GM18519 (cell line): ENCODE results near the gene ZNF687.

ENCODE experiments used
- ATAC-seq: cut with Tn5 transposase; IDR thresholded peaks from one replicate; pipeline ENCODE4 v1.9.1; 2021; ENCODE audit warnings: mild to moderate bottlenecking, moderate library complexity; ENCODE audit not compliant: unreplicated experiment, low FRiP score

Gene ZNF687

DNA sequence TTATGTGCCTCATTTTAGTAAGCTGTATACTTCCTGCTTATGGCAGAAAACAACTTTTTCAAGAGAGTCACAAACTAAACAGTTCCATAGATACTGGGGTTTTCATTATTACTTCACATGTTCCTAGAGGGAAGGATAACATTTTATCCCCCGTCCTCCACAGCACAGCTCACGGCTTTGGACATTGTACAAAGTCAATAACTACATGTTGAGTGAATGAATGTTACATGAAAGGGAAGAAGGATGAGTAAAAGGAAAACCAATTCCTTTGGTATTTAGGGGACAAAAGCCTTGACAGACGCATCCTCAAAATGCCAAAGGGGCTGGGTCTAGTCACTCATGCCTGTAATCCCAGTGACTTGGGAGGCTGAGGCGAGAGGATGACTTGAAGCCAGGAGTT is 30.3 kb downstream of the ZNF687 start:
- no peak for ATAC-seq

GRCh38 chr1:151312826-151313225 is 30.7 kb downstream of the ZNF687 start:
- no peak for ATAC-seq

DNA sequence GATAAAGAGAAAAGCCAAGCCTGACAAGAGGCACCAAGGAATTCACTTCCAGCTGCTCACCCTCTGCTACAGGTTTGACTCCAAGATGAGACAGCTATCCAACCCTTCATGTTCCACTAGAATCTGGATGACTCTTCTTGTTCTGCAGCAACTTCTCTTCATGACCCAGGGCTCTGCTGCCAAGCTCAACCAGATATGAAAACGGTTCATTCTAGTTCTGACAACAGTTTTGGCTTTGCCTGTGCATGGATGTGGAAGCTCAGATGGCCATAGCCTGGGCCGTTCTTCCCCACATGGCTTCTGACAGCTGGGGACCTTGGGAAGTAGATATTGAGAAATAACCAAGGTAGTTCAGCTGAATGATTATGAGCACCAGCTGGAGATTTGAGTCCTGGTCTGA is 31.4 kb downstream of the ZNF687 start:
- ATAC-seq = no peak

DNA sequence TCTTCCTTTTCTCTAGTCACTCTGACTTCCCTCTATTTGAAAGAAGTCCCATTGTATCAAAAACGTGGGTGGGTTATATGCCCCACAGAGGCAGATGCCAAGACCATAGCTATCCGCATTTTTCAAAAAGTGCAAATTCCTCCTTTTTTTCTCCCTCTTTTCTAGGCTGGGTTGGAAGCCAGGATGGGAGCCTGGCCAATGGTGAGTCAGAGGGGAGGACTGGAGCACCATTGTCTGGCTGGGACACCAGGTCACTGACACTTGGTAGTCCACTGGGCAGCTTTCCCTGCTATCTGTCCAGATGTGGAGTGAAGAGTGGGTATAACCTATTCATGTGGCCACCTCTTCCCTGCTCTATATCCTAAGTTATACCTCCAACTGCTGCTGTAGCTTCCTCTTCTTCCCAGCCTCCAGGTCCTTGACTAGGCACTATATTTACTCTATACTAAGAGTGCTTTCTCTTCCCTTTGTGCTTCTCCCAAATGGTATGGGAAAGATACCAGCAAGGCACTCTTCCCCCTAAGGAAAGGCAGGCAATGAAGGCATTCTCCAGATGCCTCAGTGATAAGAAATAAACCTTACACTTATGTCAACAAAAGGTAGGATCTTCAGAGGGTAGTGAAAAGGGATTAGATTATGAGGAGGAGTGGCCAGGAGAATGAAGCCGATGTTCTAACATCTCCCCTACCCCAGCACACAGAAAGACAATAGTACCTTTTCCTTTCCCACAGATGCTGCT is 32.2 kb downstream of the ZNF687 start:
- ATAC-seq = no peak

- ATAC-seq = no peak
These were observed 33.6 kb downstream of the ZNF687 start for GRCh38 chr1:151315565-151316235.

DNA sequence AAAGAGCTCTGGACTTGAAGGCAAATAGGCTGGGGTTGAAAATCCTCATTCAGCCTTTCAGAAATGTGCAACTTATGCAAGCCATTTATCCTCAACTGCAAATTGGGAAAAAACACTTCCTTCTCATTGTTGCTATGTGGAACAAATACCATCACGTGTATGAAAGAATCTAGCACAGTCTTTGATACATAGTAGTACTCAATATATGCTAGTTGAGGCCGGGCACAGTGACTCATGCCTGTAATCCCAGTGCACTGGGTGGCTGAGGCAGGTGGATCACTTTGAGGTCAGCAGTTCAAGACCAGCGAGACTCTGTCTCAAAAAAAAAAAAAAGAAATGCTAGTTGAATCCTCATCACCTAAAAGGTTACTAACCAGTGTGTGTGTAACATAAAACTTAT is 36.9 kb downstream of the ZNF687 start:
- ATAC-seq = no peak

- ATAC-seq = no peak
These were observed 42.4 kb downstream of the ZNF687 start for GRCh38 chr1:151324390-151324930.

DNA sequence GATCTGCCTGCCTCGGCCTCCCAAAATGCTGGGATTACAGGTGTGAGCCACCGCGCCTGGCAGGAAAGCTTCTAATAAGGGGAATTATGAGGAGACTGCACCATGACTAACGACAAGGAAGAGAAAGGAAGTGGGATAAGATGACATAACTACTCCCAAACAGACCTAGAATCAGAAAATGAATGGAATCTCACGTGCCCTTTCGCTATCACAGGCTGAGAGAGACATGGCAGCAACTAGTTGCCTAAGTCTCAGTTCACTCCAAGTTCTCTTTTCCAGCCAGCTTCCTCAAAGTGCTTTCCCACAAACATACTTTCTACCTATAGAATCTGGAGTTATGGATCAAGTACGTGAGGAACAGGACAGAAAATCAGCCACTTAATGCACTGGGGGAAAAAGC is 43.1 kb downstream of the ZNF687 start:
- ATAC-seq = no peak

DNA sequence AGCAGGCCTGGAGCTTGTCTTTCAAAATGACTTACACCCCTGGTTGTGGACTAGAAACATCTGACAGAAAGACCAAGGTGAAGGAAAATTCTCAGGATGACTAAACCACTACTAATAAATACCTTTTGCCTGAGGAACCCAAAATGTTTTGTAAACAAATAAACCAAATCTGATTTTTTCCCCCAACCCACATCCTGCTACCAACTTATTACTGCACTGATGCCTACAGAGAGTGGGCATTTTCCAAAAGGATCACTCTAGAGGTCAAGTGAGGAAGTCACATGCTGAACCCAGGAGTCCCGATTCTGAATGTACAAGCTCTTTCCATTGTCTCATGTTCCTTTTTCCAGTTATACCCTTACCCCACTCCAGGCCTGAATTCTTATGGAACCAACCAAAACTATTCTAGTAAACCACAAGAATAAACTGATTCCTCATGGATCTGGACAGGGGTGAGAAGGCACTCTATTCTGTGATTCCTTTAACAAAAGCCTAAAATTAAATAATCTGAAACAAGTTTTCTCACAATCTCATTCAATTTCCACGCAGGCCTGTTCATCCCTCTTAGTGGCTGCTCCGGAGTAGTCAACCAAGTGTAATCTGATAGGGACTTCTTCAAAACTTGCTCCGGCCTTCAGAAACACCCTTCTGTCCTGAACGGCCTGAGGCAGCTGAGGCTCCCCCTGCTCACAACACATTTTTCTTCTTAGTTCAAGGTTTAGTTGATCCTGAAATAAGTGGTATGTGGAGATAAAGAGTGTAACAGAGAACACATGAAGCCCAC is 43.7 kb downstream of the ZNF687 start:
- ATAC-seq = no peak

- no peak for ATAC-seq
These were observed 44.6 kb downstream of the ZNF687 start for GRCh38 chr1:151326619-151327222.

DNA sequence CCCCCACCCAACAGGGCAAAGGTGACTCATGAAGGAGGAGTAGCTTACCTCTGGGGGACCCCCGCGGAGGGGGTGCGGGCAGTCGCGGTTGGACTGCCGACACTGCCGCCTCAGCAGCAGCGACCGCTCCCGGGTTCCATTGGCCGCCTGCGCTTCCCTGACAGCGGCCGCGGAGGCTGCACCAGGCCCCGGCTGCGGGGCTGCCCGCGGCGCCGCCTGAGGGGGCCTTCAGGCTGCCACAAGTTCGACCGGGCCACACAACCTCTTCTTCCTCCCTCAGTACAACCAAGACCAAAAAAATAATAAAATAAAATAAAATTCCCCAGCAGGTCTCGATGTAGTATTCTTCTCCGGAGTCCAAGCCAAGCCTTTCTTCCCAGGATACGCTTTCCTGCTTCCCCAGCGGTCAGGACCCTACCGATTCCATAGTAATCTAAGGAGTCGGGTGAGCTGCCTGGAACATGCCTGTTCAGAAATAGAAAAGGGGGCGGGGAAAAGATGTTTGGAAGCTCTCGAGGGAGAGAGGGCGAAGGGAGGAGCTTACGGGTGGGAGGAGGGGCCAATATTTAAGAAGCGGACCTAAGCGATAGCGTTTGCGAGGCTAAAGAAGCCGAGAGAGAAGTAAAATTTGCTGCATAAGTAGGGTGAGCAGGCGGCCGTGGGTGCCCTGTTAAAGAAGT is 45.3 kb downstream of the ZNF687 start, which contains the start of gene PI4KB:
TSS of gene PI4KB (minus strand) at position 194 of the 680 bp plus-strand sequence. CDS start 10,935 bp downstream, outside the sequence.
- ATAC-seq = no peak

- no peak for ATAC-seq
These were observed 46.0 kb downstream of the ZNF687 start for GRCh38 chr1:151327903-151328674.

DNA sequence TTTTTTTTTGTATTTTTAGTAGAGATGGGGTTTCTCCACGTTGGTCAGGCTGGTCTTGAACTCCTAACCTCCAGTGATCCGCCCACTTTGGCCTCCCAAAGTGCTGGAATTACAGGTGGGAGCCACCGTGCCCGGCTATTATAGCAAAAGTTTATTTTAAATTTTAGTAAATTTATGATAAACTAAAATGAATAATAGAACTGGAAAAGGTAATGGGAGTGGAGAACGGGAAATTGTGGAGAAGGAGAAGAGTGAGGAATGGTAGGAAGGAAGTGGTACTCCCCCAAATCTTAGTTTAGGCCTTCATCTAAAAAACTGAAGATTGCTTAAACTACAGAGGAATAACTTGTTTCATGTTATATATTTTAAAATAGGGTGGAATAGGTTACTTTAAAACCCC is 52.7 kb downstream of the ZNF687 start:
- ATAC-seq = no peak

DNA sequence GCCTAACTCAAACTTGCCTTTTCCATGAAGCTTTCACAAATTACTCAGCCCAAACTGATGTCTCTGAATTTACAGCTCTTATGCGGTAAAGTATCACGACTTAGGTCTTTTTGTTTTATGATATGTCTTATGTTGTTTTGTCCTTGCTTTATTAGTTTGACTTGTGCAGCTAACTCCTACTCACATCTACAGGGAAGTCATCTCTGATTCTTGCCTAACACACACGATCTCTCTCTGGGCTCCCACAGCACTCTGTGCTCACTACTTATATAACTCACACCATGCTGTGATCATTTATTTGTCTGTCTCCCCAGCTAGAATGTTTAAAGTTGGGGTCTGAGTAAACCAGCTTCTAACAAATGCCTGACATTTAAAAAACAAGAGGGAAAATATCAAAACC is 54.5 kb downstream of the ZNF687 start:
- no peak for ATAC-seq

- ATAC-seq = no peak
These were observed 59.0 kb downstream of the ZNF687 start for GRCh38 chr1:151340870-151341754.
